GM18505 (cell line): ENCODE data around the gene SLC1A1.

ENCODE experiments used
- ATAC-seq: cut with Tn5 transposase; IDR thresholded peaks from one replicate; pipeline ENCODE4 v1.9.1; 2021; ENCODE audit not compliant: unreplicated experiment
- POLR2A ChIP-seq: IDR thresholded peaks from 4 replicates; pipeline ENCODE4 v1.6.1; 2011; ENCODE audit warnings: borderline replicate concordance; ENCODE audit not compliant: insufficient read depth, insufficient read length; ENCODE audit errors: extremely low read depth

Gene SLC1A1

DNA sequence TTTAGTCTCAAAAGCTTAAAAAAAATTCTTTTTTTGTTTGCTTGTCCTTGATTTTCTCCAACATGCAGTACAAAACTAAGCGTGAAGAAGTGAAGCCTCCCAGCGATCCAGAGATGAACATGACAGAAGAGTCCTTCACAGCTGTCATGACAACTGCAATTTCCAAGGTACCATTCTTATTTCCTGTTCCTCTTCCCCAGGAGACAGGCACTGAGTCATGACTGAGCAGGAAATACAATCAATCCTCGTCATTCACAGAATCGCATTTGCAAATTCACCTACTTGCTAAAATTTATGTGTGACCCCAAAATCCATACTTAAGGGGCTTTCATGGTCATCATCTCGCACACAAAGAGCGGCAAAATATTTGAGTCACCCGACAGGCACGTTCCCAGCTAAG is 77.3 kb downstream of the SLC1A1 start:
- no peak for ATAC-seq
- no peak for TF ChIP-seq POLR2A

DNA sequence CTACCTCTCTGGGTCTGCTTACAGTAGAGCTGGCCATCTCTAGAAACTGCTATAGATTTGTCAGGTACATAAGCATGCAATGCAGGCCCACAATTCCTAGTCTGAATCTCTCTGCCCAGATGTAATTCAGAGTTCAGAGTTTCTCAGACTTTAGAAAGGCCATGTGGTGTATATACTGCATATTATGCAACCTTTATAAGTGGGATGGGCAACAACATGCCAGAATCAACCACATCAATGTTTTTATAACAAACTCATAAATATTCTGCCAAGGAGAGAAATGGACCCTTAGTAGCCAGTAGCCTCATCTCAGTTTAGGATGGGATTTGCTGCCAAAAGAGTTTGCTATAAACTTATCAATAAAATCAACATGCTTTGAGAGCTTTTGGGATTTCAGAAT is 78.8 kb downstream of the SLC1A1 start:
- TF ChIP-seq POLR2A, result no peak
- ATAC-seq, result no peak

DNA sequence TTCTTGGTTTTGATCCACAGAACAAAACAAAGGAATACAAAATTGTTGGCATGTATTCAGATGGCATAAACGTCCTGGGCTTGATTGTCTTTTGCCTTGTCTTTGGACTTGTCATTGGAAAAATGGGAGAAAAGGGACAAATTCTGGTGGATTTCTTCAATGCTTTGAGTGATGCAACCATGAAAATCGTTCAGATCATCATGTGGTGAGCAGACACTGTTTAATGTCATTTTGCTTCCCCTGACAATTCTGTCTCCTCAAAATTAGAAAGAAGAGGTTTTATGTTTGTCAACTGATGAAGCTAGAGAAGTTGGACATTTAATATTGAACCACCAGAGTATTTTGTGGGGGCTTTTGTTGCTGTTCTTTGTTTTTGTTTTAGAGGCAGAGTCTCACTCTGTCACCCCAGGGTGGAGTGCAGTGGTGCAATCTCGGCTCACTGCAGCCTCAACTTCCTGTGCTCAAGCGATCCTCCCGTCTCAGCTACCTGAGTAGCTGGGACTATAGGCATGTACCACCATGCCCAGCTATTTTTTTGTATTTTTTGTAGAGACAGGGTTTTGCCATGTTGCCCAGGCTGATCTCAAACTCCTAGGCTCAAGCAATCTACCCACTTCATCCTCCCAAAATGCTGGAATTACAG is 82.0 kb downstream of the SLC1A1 start:
- ATAC-seq, result no peak
- no peak for TF ChIP-seq POLR2A

DNA sequence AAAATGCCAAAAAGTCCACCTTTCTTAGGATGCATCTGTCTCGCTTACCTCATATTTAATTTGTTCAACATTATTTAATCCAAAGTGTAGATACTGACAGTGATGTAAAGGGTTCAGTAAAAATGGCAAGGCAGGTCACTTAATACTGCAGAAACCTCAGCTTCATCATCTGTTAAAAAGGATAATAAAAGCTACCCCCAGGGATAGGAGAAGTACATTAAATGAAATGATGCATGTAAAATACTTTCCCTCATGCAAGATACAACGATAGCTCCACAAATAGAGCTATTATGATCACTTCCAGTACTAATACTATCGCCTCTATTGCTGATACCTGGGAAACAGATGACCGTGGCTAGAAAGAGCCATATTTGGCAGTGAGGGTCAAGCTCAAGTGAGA is 82.9 kb downstream of the SLC1A1 start:
- TF ChIP-seq POLR2A, result no peak
- ATAC-seq, result no peak

DNA sequence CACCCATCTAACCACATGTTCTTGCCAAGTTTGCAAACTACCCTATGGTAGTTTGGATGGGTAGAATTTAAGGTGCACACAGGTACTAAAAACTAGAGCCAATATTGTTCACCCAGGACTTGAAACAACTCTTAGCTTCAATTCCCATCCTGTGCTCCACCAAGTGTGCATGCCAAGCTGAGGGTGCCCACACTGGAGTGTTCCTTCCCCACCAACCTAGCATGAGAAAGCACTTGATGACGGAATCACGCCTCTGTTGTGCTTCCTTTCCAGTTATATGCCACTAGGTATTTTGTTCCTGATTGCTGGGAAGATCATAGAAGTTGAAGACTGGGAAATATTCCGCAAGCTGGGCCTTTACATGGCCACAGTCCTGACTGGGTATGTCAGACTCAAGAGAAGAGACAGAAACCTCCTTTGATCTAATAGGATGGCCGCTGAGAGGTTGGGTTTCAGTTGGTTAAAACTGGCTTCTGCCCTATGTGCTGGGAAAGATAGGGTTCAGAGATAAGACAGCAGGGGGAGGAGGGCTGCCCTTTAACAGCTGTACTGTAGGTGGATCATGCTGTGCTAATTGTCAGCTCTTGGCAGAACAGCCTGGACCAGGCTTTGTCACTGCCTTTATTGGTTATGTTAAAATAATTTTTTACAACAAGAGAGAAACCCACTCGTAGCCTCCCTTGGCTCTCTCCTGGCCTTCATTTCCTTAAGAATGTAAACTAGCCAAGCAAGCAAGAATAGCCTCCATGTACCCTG is 83.5 kb downstream of the SLC1A1 start:
- ATAC-seq, result no peak
- no peak for TF ChIP-seq POLR2A

DNA sequence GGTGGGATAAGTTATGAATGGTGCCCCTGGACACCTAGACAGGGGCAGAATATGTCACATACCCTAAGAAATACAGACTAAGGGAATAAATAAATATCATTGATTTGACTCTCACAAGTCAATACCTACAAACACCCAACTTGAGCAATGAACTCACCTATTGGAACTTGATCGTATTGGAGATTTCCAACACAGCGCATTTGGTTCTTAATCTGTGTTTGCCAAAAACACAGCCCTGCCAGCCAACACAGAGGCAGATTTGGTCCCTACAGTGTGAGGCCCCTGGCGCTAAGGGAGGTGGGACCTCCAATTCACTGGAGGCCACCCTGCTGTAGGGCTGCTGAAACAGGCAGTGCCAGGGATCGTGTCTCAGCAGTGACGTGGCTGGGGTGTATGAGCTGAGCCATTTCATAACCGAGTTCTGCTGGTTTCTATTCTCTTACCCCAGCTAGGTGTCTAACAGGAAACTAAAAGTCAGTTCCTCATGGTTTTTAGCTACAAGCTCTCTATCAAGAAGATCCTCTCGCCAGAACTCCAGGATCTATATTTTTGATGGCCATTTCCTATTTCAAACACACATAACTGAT is 84.5 kb downstream of the SLC1A1 start:
- no peak for ATAC-seq
- no peak for TF ChIP-seq POLR2A

DNA sequence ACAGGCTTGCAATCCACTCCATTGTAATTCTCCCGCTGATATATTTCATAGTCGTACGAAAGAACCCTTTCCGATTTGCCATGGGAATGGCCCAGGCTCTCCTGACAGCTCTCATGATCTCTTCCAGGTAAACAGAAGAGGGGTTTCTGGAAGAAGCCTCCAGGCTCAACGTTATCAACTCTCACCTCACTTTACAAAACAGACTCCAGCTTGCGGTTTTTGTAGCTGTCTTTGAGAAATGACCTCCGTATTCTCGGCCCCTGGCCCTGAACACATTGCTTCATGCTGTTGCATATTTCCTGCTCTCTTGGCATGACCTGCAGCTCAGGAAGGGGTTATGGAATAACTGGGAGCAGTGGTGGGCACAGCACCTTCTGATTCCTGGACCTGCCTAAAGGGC is 85.7 kb downstream of the SLC1A1 start:
- TF ChIP-seq POLR2A, result no peak
- ATAC-seq, result no peak

DNA sequence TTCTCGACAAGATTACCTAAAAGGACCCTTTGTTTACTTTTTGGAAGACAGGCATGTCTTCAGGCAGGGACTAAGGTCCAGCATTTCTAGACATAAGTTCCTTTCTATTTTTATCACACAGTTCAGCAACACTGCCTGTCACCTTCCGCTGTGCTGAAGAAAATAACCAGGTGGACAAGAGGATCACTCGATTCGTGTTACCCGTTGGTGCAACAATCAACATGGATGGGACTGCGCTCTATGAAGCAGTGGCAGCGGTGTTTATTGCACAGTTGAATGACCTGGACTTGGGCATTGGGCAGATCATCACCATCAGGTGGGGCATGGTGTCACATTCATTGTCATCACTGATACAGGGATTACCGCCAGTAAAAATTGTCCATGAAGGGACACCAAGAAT is 86.2 kb downstream of the SLC1A1 start:
- no peak for TF ChIP-seq POLR2A

DNA sequence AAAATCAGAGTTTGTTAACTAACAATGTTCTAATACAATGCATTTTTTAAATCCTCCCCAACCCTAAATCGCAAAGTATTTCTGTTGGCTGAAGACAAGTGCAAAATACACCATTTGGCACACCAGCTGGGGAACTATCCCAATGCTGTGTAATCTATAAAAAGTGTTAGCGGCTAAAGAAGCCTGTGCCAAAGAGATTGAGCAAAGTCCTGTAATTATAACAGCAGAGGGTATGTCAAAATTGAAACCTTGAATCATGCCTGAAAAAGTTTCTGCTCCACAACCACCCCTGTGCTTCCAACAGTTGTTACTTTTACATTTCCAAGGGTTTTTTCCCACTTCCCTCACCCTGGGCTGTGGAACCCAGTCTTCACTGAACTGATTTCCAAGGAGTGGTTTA is 88.7 kb downstream of the SLC1A1 start:
- TF ChIP-seq POLR2A, result no peak
- no peak for ATAC-seq

More for the DNA sequence above, 86.2 kb downstream of the SLC1A1 start:
- no peak for ATAC-seq

DNA sequence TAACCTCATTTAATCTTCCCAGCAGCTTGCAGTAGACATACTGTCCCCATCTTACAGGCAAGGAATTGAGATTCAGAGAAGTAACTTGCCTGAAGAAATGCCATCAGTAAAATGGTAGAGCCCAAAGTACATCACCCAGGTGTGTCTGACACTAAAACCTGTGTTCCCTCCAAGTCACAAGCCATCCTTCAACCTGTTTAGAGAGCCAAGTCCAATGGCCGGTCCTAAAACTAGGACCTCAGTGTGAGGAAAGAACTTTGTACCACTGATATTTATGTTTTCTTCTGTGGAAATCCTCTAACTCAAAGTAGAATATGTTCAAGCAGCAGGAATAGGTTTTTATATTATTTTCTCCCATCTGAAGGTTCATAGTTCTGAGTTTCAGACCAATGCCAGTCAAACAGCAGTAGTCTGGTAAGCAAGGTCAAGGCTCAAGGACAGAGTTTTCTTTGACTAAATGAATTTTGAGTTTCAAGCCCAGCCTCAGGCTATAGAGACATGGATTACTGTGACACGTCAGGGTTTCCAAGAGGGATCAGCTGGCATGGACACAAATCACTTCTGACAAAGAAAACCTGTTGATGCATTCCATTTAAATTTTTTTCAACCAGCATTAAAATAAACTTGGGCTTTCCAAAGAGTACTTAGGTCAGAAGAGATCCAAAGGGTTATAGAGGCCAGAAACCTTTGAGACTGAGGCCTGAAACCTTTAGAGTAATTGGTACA is 90.9 kb downstream of the SLC1A1 start:
- TF ChIP-seq POLR2A, result no peak

DNA sequence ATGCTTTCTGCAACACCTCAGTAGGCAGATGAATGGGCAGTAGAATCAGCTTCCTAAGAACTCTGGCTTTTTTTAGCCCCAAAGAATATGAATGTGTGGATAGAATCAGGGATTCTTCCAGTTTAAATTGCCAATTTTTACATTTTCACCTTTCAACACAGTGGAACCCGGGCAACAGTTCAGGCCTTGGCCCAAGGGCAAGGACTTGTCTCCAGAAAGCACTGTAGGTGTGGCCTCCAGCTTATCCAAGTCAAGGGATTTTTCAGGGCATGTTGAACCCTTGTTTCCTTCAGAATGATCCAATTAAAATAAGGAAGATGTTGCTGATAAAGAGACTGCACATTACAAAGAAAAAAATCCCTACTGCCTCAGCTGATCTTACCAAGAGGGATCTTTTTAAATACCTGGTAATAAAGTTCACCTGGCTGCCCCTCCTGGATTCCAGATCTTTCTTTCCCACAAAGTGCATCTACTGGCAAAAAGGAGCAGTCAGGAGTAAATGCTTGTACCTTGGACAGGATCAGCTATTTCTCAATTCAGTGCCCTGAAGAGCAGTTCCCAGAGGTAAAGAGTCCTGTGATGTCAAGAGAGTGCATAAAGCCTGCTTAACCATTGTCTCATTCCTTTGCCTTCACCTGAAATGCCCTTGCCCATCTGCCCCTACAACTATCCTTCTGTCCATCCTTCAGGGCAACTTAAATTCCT is 91.7 kb downstream of the SLC1A1 start:
- TF ChIP-seq POLR2A, result no peak

More for the DNA sequence above, 90.9 kb downstream of the SLC1A1 start:
- ATAC-seq, result no peak

DNA sequence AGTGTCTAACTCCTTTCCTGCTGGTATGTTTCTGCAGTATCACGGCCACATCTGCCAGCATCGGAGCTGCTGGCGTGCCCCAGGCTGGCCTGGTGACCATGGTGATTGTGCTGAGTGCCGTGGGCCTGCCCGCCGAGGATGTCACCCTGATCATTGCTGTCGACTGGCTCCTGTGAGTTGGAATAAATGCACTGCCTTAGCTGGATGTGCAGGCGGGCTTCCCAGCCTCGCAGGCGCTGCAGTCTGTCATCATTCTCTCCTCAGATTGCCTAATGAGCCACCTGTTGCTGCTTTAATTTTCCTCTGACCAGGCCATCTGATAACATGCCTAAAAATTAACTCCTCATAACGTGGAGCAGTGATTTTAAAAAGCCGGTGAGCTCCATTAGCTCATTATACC is 92.7 kb downstream of the SLC1A1 start:
- ATAC-seq, result no peak
- no peak for TF ChIP-seq POLR2A

More for the DNA sequence above, 91.7 kb downstream of the SLC1A1 start:
- ATAC-seq, result no peak

DNA sequence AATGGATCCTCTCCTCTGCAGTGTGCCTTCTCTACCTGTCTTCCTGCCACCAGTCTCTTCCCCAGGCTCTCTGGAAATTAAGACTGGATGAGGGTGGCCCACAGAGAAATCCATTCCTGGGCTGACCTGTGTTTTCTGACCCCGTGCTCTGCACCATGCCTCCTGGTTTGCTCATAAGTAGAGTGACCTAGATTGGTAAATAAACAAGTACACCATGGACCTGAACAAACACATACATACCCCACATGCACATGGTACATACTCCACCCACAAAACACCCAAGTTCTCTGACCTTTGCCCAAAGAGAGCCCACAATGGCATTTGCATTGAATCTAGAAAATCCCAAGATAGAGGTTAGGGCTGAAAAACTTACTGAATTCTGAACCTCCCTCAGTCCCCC is 94.4 kb downstream of the SLC1A1 start:
- ATAC-seq, result no peak
- TF ChIP-seq POLR2A, result no peak
